SK-N-SH (cell line): ENCODE results near the gene AEBP2. TPM values are rescaled to one million over a fixed set of nuclear protein-coding genes. Genes with fewer than 3 reads are reported as not detected.

Source experiments
- CTCF ChIA-PET: fragments of 300-600, 350-600 bp; formaldehyde crosslinking; extraction: SDS; loops from one replicate; lab custom pipeline; 2021; lab: Yijun Ruan, JAX
- POLR2A ChIA-PET: fragments of 350-600 bp; sonication (Branson Sonifier 250); formaldehyde crosslinking; extraction: SDS; loops from one replicate; lab custom pipeline; 2020; ENCODE audit warnings: antibody characterized with exemption, inconsistent platforms; lab: Yijun Ruan, JAX
- DNase-seq: peaks from one replicate; pipeline ENCODE4 v3.0.0; 2012
- H2AFZ ChIP-seq: fragments of 200-600 bp; sonication (generic); 2 replicates; pipeline ENCODE4 v1.8.1; 2016; ENCODE audit warnings: antibody characterized with exemption, mild to moderate bottlenecking, low read depth
- H3F3A ChIP-seq: fragments of 200-600 bp; sonication (generic); replicated peaks from 2 replicates; pipeline ENCODE3; 2016; ENCODE audit warnings: antibody characterized with exemption, mild to moderate bottlenecking; ENCODE audit not compliant: insufficient read depth
- H3K27ac ChIP-seq, 2 experiments: fragments of 200-500 bp in 1 of 2; fragments of 200-600 bp in 1 of 2; sonication (Bioruptor generic) in 1 of 2; sonication (generic), shearing (Covaris generic) in 1 of 2; 2 replicates each; pipeline versions ENCODE4 v1.5.1 to v1.6.1; 2014 to 2016; ENCODE audit warnings: low read depth in 2 of 2, inconsistent platforms in 1 of 2, low read length in 1 of 2, mild to moderate bottlenecking in 1 of 2, mixed read lengths in 1 of 2
- H3K27me3 ChIP-seq: fragments of 200-600 bp; sonication (generic), shearing (Covaris generic); 2 replicates; pipeline ENCODE4 v1.6.1; 2016; ENCODE audit warnings: mixed run types; ENCODE audit not compliant: insufficient read depth
- H3K36me3 ChIP-seq, 2 experiments: fragments of 200-500 bp in 1 of 2; fragments of 200-600 bp in 1 of 2; sonication (Bioruptor generic) in 1 of 2; sonication (generic) in 1 of 2; replicated peaks in 1 of 2; 2 replicates each; pipeline versions ENCODE3 to v1.5.1; 2014 to 2016; ENCODE audit warnings: low read length in 1 of 2, mild to moderate bottlenecking in 1 of 2; ENCODE audit not compliant: insufficient read depth in 2 of 2, control insufficient read depth in 1 of 2
- H3K4me1 ChIP-seq, 2 experiments: fragments of 200-500 bp in 1 of 2; fragments of 200-600 bp in 1 of 2; sonication (Bioruptor generic) in 1 of 2; sonication (generic), shearing (Covaris generic) in 1 of 2; 2 replicates each; pipeline versions ENCODE4 v1.5.1 to v1.6.1; 2014 to 2016; ENCODE audit warnings: low read depth in 1 of 2, low read length in 1 of 2, mixed run types in 1 of 2; ENCODE audit not compliant: insufficient read depth in 2 of 2, control insufficient read depth in 1 of 2
- H3K4me2 ChIP-seq: fragments of 200-600 bp; sonication (generic), shearing (Covaris generic); 2 replicates; pipeline ENCODE4 v1.6.1; 2017; ENCODE audit warnings: mixed run types
- H3K4me3 ChIP-seq, 2 experiments: fragments of 200-500 bp in 1 of 2; fragments of 200-600 bp in 1 of 2; sonication (Bioruptor generic) in 1 of 2; sonication (generic), shearing (Covaris generic) in 1 of 2; 2 replicates each; pipeline versions ENCODE4 v1.5.1 to v1.8.1; 2014 to 2016; ENCODE audit warnings: low read depth in 2 of 2, inconsistent platforms in 1 of 2, low read length in 1 of 2, mild to moderate bottlenecking in 1 of 2, mixed read lengths in 1 of 2, moderate library complexity in 1 of 2
- H3K79me2 ChIP-seq: fragments of 200-600 bp; sonication (generic); 2 replicates; pipeline ENCODE4 v1.8.1; 2017; ENCODE audit warnings: mild to moderate bottlenecking; ENCODE audit not compliant: insufficient read depth
- H3K9ac ChIP-seq: fragments of 200-600 bp; sonication (generic); 2 replicates; pipeline ENCODE4 v1.6.1; 2017; ENCODE audit warnings: mixed run types
- H3K9me2 ChIP-seq: fragments of 200-600 bp; sonication (generic); 2 replicates; pipeline ENCODE4 v1.6.1; 2017; ENCODE audit warnings: mixed run types
- H3K9me3 ChIP-seq: fragments of 200-600 bp; sonication (generic); 2 replicates; pipeline ENCODE4 v1.6.1; 2017; ENCODE audit warnings: mixed run types, mild to moderate bottlenecking, moderate library complexity
- H4K20me1 ChIP-seq: fragments of 200-600 bp; sonication (generic); 2 replicates; pipeline ENCODE4 v1.6.1; 2017; ENCODE audit warnings: mild to moderate bottlenecking, mixed run types; ENCODE audit not compliant: insufficient read depth
- CHD2 ChIP-seq: fragments of 150-350 bp; IDR thresholded peaks from 2 replicates; pipeline ENCODE4 v1.6.1; 2018; ENCODE audit warnings: low read length; ENCODE audit not compliant: partially characterized antibody
- ELF1 ChIP-seq: IDR thresholded peaks from 2 replicates; pipeline ENCODE4 v1.4.0; 2012
- EP300 ChIP-seq, 2 experiments: IDR thresholded peaks; 2 replicates each; pipeline versions ENCODE4 v1.4.0 to v1.6.1; 2012; ENCODE audit warnings: borderline replicate concordance in 1 of 2, low read depth in 1 of 2, low read length in 1 of 2
- EZH2phosphoT487 ChIP-seq: fragments of 200-600 bp; sonication (generic); IDR thresholded peaks from 2 replicates; pipeline ENCODE4 v1.6.1; 2017; ENCODE audit warnings: low read depth, mixed run types, mild to moderate bottlenecking, antibody characterized with exemption, moderate library complexity, borderline replicate concordance
- FOSL2 ChIP-seq: IDR thresholded peaks from 2 replicates; pipeline ENCODE4 v1.4.0; 2012; ENCODE audit warnings: low read depth, mild to moderate bottlenecking, moderate library complexity, borderline replicate concordance
- FOXJ3 ChIP-seq: sonication (generic); formaldehyde crosslinking; IDR thresholded peaks from 2 replicates; pipeline ENCODE4 v1.5.1; 2020; ENCODE audit warnings: mild to moderate bottlenecking, missing genetic modification reagents
- FOXM1 ChIP-seq: IDR thresholded peaks from 2 replicates; pipeline ENCODE4 v1.4.0; 2012; ENCODE audit warnings: low read depth, mild to moderate bottlenecking
- GABPA ChIP-seq: IDR thresholded peaks from 2 replicates; pipeline ENCODE4 v1.4.0; 2012; ENCODE audit warnings: low read depth, mild to moderate bottlenecking
- JUND ChIP-seq: IDR thresholded peaks from 2 replicates; pipeline ENCODE4 v1.4.0; 2012
- NFIC ChIP-seq: IDR thresholded peaks from 2 replicates; pipeline ENCODE4 v1.4.0; 2012; ENCODE audit warnings: borderline replicate concordance
- POLR2AphosphoS5 ChIP-seq: IDR thresholded peaks from 2 replicates; pipeline ENCODE4 v1.6.1; 2012; ENCODE audit warnings: low read depth, low read length
- RCOR1 ChIP-seq: fragments of 150-350 bp; IDR thresholded peaks from 2 replicates; pipeline ENCODE4 v1.6.1; 2017; ENCODE audit warnings: antibody characterized with exemption, low read length
- RFX5 ChIP-seq: IDR thresholded peaks from 2 replicates; pipeline ENCODE4 v1.6.1; 2012; ENCODE audit warnings: mild to moderate bottlenecking, improper control_type of control experiment, low read length
- RXRA ChIP-seq: IDR thresholded peaks from 2 replicates; pipeline ENCODE4 v1.4.0; 2012; ENCODE audit warnings: low read depth, mild to moderate bottlenecking, borderline replicate concordance
- SIN3A ChIP-seq: IDR thresholded peaks from 2 replicates; pipeline ENCODE4 v1.6.1; 2012; ENCODE audit warnings: low read depth, mild to moderate bottlenecking, low read length, moderate library complexity, borderline replicate concordance
- SMC3 ChIP-seq: IDR thresholded peaks from 2 replicates; pipeline ENCODE4 v1.6.1; 2012; ENCODE audit warnings: low read depth, low read length, improper control_type of control experiment
- TAF1 ChIP-seq: IDR thresholded peaks from 2 replicates; pipeline ENCODE4 v1.6.1; 2012; ENCODE audit warnings: low read depth, mild to moderate bottlenecking, low read length, moderate library complexity, borderline replicate concordance
- TCF12 ChIP-seq: IDR thresholded peaks from 2 replicates; pipeline ENCODE4 v1.4.0; 2012
- YY1 ChIP-seq: IDR thresholded peaks from 2 replicates; pipeline ENCODE4 v1.4.0; 2012; ENCODE audit warnings: low read depth, mild to moderate bottlenecking
- WGBS: methylation state at CpG from one replicate; pipeline ENCODE4 v1.1.6; 2017; ENCODE audit warnings: low lambda C conversion rate; 5-methylcytosine and 5-hydroxymethylcytosine counted together
- polyA plus RNA-seq, 3 experiments: library from polyadenylated mRNA; depleted of rRNA; stranded (reverse); fragments of >200 nt; gene quantifications; 2 replicates each; pipeline ENCODE4 v1.2.3, GENCODE V29; 2012
- TF ChIP-seq, protein P1 (sequence below): fragments of 150-350 bp; IDR thresholded peaks from 2 replicates; pipeline ENCODE4 v1.6.1; 2016; ENCODE audit warnings: mild to moderate bottlenecking, low read depth, low read length
- TF ChIP-seq, protein P2 (sequence below): IDR thresholded peaks from 2 replicates; pipeline ENCODE4; 2012
- TF ChIP-seq, protein P3 (sequence below): fragments of 150-350 bp; IDR thresholded peaks from 2 replicates; pipeline ENCODE4 v1.6.1; 2017; ENCODE audit warnings: antibody characterized with exemption, low read length, low read depth, borderline replicate concordance
- TF ChIP-seq, protein P4 (sequence below): IDR thresholded peaks from 2 replicates; pipeline ENCODE4 v1.4.0; 2012; ENCODE audit warnings: low read depth, borderline replicate concordance
- TF ChIP-seq, protein P5 (sequence below): fragments of 200-600 bp; sonication (generic); IDR thresholded peaks from 2 replicates; pipeline ENCODE4 v1.6.1; 2017; ENCODE audit warnings: antibody characterized with exemption, mild to moderate bottlenecking, moderate library complexity

AEBP2 gene
- polyA plus RNA-seq, 1 of the 3 experiments (the other 2 are of a cell fraction): 10.4 TPM

DNA sequence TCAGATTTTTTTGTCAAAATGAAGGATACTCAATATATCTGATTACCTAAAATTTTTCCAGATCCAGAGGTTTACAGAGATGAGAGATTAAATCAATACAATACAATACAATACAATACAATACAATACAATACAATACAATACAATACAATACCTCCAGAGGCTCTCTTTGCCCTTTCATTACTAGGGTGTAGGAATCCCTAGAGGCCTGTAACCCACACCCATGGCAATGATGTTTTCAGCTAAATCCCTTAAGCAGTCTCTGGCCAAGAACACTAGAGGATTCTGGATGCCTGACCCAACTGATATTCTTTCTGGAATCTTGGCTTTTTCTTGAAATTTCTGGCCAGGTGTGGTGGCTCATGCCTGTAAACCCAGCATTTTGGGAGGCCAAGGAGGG lies 23.7 kb upstream of the AEBP2 start:
- H3K4me3 ChIP-seq: no peak overlapping the region
- no peaks in the 10 kb centered on the region for H3K9me2 ChIP-seq
- no peaks in the 10 kb centered on the region for H3K79me2 ChIP-seq
- H3K27ac ChIP-seq: no peak overlapping the region
- no peak for DNase-seq
- H3K4me2 ChIP-seq: no peak overlapping the region
- TF ChIP-seq RCOR1: no peak
- TF ChIP-seq, protein P1, sequence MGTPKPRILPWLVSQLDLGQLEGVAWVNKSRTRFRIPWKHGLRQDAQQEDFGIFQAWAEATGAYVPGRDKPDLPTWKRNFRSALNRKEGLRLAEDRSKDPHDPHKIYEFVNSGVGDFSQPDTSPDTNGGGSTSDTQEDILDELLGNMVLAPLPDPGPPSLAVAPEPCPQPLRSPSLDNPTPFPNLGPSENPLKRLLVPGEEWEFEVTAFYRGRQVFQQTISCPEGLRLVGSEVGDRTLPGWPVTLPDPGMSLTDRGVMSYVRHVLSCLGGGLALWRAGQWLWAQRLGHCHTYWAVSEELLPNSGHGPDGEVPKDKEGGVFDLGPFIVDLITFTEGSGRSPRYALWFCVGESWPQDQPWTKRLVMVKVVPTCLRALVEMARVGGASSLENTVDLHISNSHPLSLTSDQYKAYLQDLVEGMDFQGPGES: no peak
- no peak for TF ChIP-seq YY1
- TF ChIP-seq NFIC: no peak
- TF ChIP-seq, protein P2, sequence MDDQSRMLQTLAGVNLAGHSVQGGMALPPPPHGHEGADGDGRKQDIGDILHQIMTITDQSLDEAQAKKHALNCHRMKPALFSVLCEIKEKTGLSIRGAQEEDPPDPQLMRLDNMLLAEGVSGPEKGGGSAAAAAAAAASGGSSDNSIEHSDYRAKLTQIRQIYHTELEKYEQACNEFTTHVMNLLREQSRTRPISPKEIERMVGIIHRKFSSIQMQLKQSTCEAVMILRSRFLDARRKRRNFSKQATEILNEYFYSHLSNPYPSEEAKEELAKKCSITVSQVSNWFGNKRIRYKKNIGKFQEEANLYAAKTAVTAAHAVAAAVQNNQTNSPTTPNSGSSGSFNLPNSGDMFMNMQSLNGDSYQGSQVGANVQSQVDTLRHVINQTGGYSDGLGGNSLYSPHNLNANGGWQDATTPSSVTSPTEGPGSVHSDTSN: no peak
- no peak for TF ChIP-seq RFX5
- no peak for TF ChIP-seq JUND
- TF ChIP-seq FOXJ3 (CRISPR knock-in tag): no peak
- TF ChIP-seq SMC3: no peak
- no peak for TF ChIP-seq TAF1
- TF ChIP-seq FOSL2: no peak
- TF ChIP-seq CHD2: no peak
- TF ChIP-seq GABPA: no peak
- TF ChIP-seq, protein P3, sequence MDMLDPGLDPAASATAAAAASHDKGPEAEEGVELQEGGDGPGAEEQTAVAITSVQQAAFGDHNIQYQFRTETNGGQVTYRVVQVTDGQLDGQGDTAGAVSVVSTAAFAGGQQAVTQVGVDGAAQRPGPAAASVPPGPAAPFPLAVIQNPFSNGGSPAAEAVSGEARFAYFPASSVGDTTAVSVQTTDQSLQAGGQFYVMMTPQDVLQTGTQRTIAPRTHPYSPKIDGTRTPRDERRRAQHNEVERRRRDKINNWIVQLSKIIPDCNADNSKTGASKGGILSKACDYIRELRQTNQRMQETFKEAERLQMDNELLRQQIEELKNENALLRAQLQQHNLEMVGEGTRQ: no peak
- no peak for TF ChIP-seq ELF1
- H3K36me3 ChIP-seq: no peaks in the 10 kb centered on the region
- POLR2A ChIA-PET: no interaction called here
- no peaks in the 10 kb centered on the region for H3F3A ChIP-seq
- no peak overlapping the region for H2AFZ ChIP-seq
- no peaks in the 10 kb centered on the region for H3K27me3 ChIP-seq
- H3K9ac ChIP-seq: no peak overlapping the region
- no peaks in the 10 kb centered on the region for H4K20me1 ChIP-seq
- CTCF ChIA-PET: no interaction called here
- H3K9me3 ChIP-seq: no peaks in the 10 kb centered on the region
- H3K4me1 ChIP-seq: no peaks in the 10 kb centered on the region; a peak in 1 of 4 replicates

DNA sequence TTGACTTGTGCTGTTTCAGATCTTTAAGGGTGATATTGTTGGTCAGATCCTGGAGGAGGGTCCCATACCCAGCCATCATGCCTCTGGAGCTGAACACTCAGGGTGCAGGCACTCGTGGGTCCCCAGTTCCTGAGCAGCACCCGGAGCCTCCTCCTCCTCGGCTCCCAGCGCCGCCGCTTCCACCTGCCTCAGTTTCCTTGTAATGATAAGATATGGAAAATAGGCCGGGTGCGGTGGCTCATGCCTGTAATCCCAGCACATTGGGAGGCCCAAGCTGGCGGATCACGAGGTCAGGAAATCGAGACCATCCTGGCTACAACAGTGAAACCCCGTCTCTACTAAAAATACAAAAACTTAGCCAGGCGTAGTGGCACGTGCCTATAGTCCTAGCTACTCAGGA lies 20.2 kb upstream of the AEBP2 start:
- H3F3A ChIP-seq: no peaks in the 10 kb centered on the region
- H2AFZ ChIP-seq: no peak overlapping the region
- no peaks in the 10 kb centered on the region for H3K36me3 ChIP-seq
- no peaks in the 10 kb centered on the region for H3K9me2 ChIP-seq
- no peak overlapping the region for H3K9ac ChIP-seq
- no peak for DNase-seq
- H3K27ac ChIP-seq: no peak overlapping the region
- H3K4me3 ChIP-seq: no peak overlapping the region
- no peaks in the 10 kb centered on the region for H3K27me3 ChIP-seq
- no peaks in the 10 kb centered on the region for H4K20me1 ChIP-seq
- no peaks in the 10 kb centered on the region for H3K79me2 ChIP-seq
- WGBS: 89% methylated on average over 9 of the region's 14 CpGs
- ChIA-PET POLR2A (no interaction called here), CTCF (no interaction called here)
- no peaks in the 10 kb centered on the region for H3K9me3 ChIP-seq
- H3K4me2 ChIP-seq: no peak overlapping the region
- H3K4me1 ChIP-seq: no peaks in the 10 kb centered on the region
- TF ChIP-seq FOXM1: no peak
- TF ChIP-seq, protein P4, sequence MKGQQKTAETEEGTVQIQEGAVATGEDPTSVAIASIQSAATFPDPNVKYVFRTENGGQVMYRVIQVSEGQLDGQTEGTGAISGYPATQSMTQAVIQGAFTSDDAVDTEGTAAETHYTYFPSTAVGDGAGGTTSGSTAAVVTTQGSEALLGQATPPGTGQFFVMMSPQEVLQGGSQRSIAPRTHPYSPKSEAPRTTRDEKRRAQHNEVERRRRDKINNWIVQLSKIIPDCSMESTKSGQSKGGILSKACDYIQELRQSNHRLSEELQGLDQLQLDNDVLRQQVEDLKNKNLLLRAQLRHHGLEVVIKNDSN: no peak
- no peak for TF ChIP-seq RFX5
- TF ChIP-seq RCOR1: no peak
- TF ChIP-seq RXRA: no peak
- no peak for TF ChIP-seq FOSL2
- no peak for TF ChIP-seq SMC3
- no peak for TF ChIP-seq EZH2phosphoT487
- no peak for TF ChIP-seq ELF1
- no peak for TF ChIP-seq POLR2AphosphoS5
- TF ChIP-seq, protein P5, sequence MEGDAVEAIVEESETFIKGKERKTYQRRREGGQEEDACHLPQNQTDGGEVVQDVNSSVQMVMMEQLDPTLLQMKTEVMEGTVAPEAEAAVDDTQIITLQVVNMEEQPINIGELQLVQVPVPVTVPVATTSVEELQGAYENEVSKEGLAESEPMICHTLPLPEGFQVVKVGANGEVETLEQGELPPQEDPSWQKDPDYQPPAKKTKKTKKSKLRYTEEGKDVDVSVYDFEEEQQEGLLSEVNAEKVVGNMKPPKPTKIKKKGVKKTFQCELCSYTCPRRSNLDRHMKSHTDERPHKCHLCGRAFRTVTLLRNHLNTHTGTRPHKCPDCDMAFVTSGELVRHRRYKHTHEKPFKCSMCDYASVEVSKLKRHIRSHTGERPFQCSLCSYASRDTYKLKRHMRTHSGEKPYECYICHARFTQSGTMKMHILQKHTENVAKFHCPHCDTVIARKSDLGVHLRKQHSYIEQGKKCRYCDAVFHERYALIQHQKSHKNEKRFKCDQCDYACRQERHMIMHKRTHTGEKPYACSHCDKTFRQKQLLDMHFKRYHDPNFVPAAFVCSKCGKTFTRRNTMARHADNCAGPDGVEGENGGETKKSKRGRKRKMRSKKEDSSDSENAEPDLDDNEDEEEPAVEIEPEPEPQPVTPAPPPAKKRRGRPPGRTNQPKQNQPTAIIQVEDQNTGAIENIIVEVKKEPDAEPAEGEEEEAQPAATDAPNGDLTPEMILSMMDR: no peak
- TF ChIP-seq CHD2: no peak
- TF ChIP-seq TCF12: no peak
- no peak for TF ChIP-seq EP300 (IDR thresholded peaks at IDR 0.05; ENCODE audit: borderline replicate concordance in 1 of 2, low read depth in 1 of 2, low read length in 1 of 2)
- TF ChIP-seq SIN3A: no peak
